ENCODE results near the gene MRPS5.

DNA sequence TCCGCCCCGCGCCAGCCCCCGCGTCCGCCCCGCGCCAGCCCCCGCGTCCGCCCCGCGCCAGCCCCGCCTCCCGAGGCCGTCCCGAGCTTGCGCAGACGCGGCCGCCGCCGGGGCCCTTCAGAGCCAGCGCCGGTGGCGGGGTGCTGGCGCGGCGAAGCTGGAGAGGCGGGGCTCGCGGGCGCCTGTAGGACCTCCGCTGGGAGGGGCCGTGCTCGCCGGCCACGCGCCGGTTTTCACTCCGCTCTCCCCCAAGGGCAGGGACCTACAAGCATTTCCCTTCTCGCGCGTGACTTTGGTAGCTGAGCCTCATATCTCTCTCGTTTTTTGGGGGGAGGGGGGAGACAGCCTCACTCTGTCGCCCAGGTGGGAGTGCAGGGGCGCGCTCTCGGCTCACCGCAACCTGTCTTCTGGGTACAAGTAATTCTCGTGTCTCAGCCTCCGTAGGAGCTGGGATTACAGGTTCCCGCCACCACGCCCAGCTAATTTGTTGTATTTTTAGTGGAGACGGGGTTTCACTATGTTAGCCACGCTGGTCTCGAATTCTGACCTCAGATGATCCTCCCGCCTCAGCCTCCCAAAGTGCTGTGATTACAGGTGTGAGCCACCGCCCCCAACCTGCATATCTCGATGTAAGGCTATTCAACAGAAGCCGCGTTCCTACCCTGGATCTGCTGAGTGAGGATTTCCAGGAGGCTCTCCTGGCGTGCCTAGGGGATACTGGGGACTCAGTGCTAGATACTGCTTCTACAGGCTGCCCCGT, 38.3 kb upstream of the MRPS5 start, which contains the start of gene ZNF514:
- TF ChIP-seq GATA2 (IDR thresholded peaks at IDR 0.05; ENCODE audit: low read depth, low read length) (no peak), GATA3 (IDR thresholded peaks at IDR 0.05; ENCODE audit: low read depth, low read length) (no peak)

Data from SH-SY5Y (cell line).